Neuronal stem cell (in vitro differentiated cells): Measurements from ENCODE around the gene NACA2.
A peak's percentile ranks its signal among the peaks of the same experiment; 100 is the strongest.
"Not testable (repeated sequence)": the region's sequence is repeated elsewhere in the genome, so short reads cannot be mapped to it uniquely, and the experiment has no call there.

Source experiments
- DNase-seq: peaks from one replicate; pipeline ENCODE4 v3.0.0-alpha.2; 2013; ENCODE audit warnings: low spot score
- H2AFZ ChIP-seq: one replicate; pipeline ENCODE4 v1.6.1; 2013; ENCODE audit warnings: mild to moderate bottlenecking, low read length, inconsistent platforms
- H2AK5ac ChIP-seq: 2 replicates; pipeline ENCODE4 v1.6.1; 2013; ENCODE audit warnings: low read depth, mild to moderate bottlenecking, inconsistent platforms, low read length, moderate library complexity, mixed read lengths
- H2BK120ac ChIP-seq: 2 replicates; pipeline ENCODE4 v1.6.1; 2013; ENCODE audit warnings: low read depth, mild to moderate bottlenecking, inconsistent platforms, low read length, moderate library complexity, mixed read lengths
- H2BK12ac ChIP-seq: one replicate; pipeline ENCODE4 v1.6.1; 2013; ENCODE audit warnings: low read length, inconsistent platforms
- H2BK15ac ChIP-seq: 2 replicates; pipeline ENCODE4 v1.6.1; 2013; ENCODE audit warnings: mild to moderate bottlenecking, low read length, inconsistent platforms, mixed read lengths
- H2BK5ac ChIP-seq: one replicate; pipeline ENCODE4 v1.6.1; 2013; ENCODE audit warnings: inconsistent platforms, mild to moderate bottlenecking, low read length, moderate library complexity
- H3K14ac ChIP-seq: one replicate; pipeline ENCODE4 v1.6.1; 2013; ENCODE audit warnings: low read length, inconsistent platforms
- H3K18ac ChIP-seq: 2 replicates; pipeline ENCODE4 v1.6.1; 2013; ENCODE audit warnings: low read length, inconsistent platforms
- H3K23ac ChIP-seq: 2 replicates; pipeline ENCODE4 v1.6.1; 2013; ENCODE audit warnings: low read depth, mild to moderate bottlenecking, mixed read lengths, low read length, inconsistent platforms; ENCODE audit not compliant: poor library complexity
- H3K27ac ChIP-seq: replicated peaks from 3 replicates; pipeline ENCODE4 v1.5.1; 2013; ENCODE audit warnings: low read length, inconsistent platforms
- H3K27me3 ChIP-seq, 3 experiments: 2 replicates each; pipeline ENCODE4 v1.6.1; 2013; ENCODE audit warnings: low read length in 3 of 3, mild to moderate bottlenecking in 2 of 3, inconsistent platforms in 1 of 3, low read depth in 1 of 3, mixed read lengths in 1 of 3, moderate library complexity in 1 of 3; ENCODE audit not compliant: control insufficient read depth in 3 of 3, insufficient read depth in 3 of 3
- H3K36me3 ChIP-seq, 2 donors: replicated peaks in 1 of 2; 2 replicates each; pipeline ENCODE4 v1.6.1; 2013; ENCODE audit warnings: low read length in 2 of 2; ENCODE audit not compliant: control insufficient read depth in 2 of 2, insufficient read depth in 2 of 2
- H3K4ac ChIP-seq: 2 replicates; pipeline ENCODE4 v1.6.1; 2013; ENCODE audit warnings: inconsistent platforms, mild to moderate bottlenecking, low read length, moderate library complexity
- H3K4me1 ChIP-seq, 2 donors: 1 replicate in 1 of 2; 2 replicates in 1 of 2; pipeline ENCODE4 v1.6.1; 2013; ENCODE audit warnings: low read length in 2 of 2, low read depth in 1 of 2; ENCODE audit not compliant: control insufficient read depth in 2 of 2, insufficient read depth in 1 of 2
- H3K4me2 ChIP-seq: one replicate; pipeline ENCODE4 v1.6.1; 2013; ENCODE audit warnings: mild to moderate bottlenecking, low read length, inconsistent platforms; ENCODE audit not compliant: insufficient read depth, poor library complexity, severe bottlenecking
- H3K4me3 ChIP-seq, 2 donors: 2 replicates each; pipeline ENCODE4 v1.5.1; 2013; ENCODE audit warnings: low read length in 2 of 2, mild to moderate bottlenecking in 2 of 2, inconsistent platforms in 1 of 2, moderate library complexity in 1 of 2
- H3K79me1 ChIP-seq: one replicate; pipeline ENCODE4 v1.6.1; 2013; ENCODE audit warnings: low read depth, mild to moderate bottlenecking, inconsistent platforms, low read length, moderate library complexity
- H3K9ac ChIP-seq: one replicate; pipeline ENCODE4 v1.6.1; 2013; ENCODE audit warnings: mild to moderate bottlenecking, low read depth, low read length, inconsistent platforms; ENCODE audit not compliant: poor library complexity
- H3K9me3 ChIP-seq, 2 donors: replicated peaks in 1 of 2; 2 replicates each; pipeline versions ENCODE3 to v1.6.1; 2013; ENCODE audit warnings: low read length in 2 of 2, mild to moderate bottlenecking in 2 of 2, inconsistent platforms in 1 of 2, low read depth in 1 of 2, mixed read lengths in 1 of 2, moderate library complexity in 1 of 2; ENCODE audit not compliant: control insufficient read depth in 2 of 2, insufficient read depth in 1 of 2
- H4K8ac ChIP-seq: one replicate; pipeline ENCODE4 v1.6.1; 2013; ENCODE audit warnings: low read depth, mild to moderate bottlenecking, inconsistent platforms, low read length, moderate library complexity
- H4K91ac ChIP-seq: one replicate; pipeline ENCODE4 v1.6.1; 2013; ENCODE audit warnings: low read length, low read depth, mild to moderate bottlenecking, inconsistent platforms; ENCODE audit not compliant: poor library complexity
- WGBS, 2 donors: extraction: QIAGEN DNeasy Blood & Tissue Kit; methylation state at CpG; one replicate each; pipeline ENCODE4 v1.1.7; 2013; ENCODE audit warnings: missing lambda C conversion rate in 2 of 2, mixed read lengths in 1 of 2; ENCODE audit not compliant: insufficient read length in 2 of 2, insufficient replicate concordance in 1 of 2; ENCODE audit errors: extremely low coverage in 2 of 2; 5-methylcytosine and 5-hydroxymethylcytosine counted together

Gene NACA2

GRCh38 chr17:61574542-61575351 lies 16.3 kb downstream of the NACA2 start:
- WGBS, 2 donors: no CpG with 5 or more reads among the region's 9 CpGs
- Histone ChIP-seq H2BK12ac (no peak overlapping the region), H2BK120ac (no peak overlapping the region), H3K79me1 (no peaks in the 10 kb centered on the region), H2AFZ (peak overlapping the region; percentile 11), H2BK15ac (no peak overlapping the region), H3K27me3 (peaks cover 0 to 10% (median 0%) of the 10 kb centered on the region in 3 experiments), H3K4me1 (no peaks in the 10 kb centered on the region), H3K14ac (no peak overlapping the region), H3K4ac (no peak overlapping the region), H3K23ac (no peak overlapping the region), H4K8ac (no peak overlapping the region), H2AK5ac (no peak overlapping the region), H3K18ac (no peak overlapping the region), H4K91ac (no peak overlapping the region), H3K36me3 (peaks cover 0 to 2% of the 10 kb centered on the region in 2 donors), H3K27ac (no peak overlapping the region), H3K9ac (no peak overlapping the region), H2BK5ac (no peak overlapping the region), H3K4me3 (no peak overlapping the region), H3K4me2 (no peak overlapping the region), H3K9me3 (peaks cover 2 to 5% of the 10 kb centered on the region in 2 donors)
- DNase-seq: peak; percentile 14

GRCh38 chr17:61572547-61572946 lies 18.5 kb downstream of the NACA2 start:
- not testable (repeated sequence) for H4K91ac ChIP-seq, H2BK15ac ChIP-seq, H3K27ac ChIP-seq, H3K79me1 ChIP-seq, H4K8ac ChIP-seq, H3K18ac ChIP-seq, H2BK12ac ChIP-seq, H3K9me3 ChIP-seq, H3K4me1 ChIP-seq, H3K4me2 ChIP-seq, H3K23ac ChIP-seq, H3K14ac ChIP-seq, H3K36me3 ChIP-seq, H3K9ac ChIP-seq, H3K27me3 ChIP-seq, H2BK5ac ChIP-seq, H3K4me3 ChIP-seq, DNase-seq, H2BK120ac ChIP-seq, H3K4ac ChIP-seq, H2AK5ac ChIP-seq, H2AFZ ChIP-seq
- no CpG with 5 or more reads among the region's 7 CpGs for WGBS, 2 donors

- Histone ChIP-seq H3K4me2 (no peak overlapping the region), H3K4me1 (no peaks in the 10 kb centered on the region), H3K9me3 (peaks cover 2 to 5% of the 10 kb centered on the region in 2 donors), H4K8ac (no peak overlapping the region), H3K36me3 (peaks cover 0 to 2% of the 10 kb centered on the region in 2 donors), H2BK5ac (no peak overlapping the region), H4K91ac (no peak overlapping the region), H3K4ac (no peak overlapping the region), H3K4me3 (no peak overlapping the region), H3K27me3 (no peaks in the 10 kb centered on the region), H2BK120ac (no peak overlapping the region), H3K79me1 (no peaks in the 10 kb centered on the region), H3K14ac (no peak overlapping the region), H3K18ac (no peak overlapping the region), H3K9ac (no peak overlapping the region), H2AK5ac (no peak overlapping the region), H3K27ac (no peak overlapping the region), H2BK12ac (no peak overlapping the region), H2AFZ (no peak overlapping the region), H2BK15ac (no peak overlapping the region), H3K23ac (no peak overlapping the region)
- WGBS, 2 donors: no CpG with 5 or more reads among the region's 1 CpG
- no peak for DNase-seq
Observed at GRCh38 chr17:61571624-61572023, 19.4 kb downstream of the NACA2 start.

- no peak overlapping the region for H2BK12ac ChIP-seq
- H3K4me2 ChIP-seq: no peak overlapping the region
- no peak overlapping the region for H3K18ac ChIP-seq
- no peak overlapping the region for H2BK15ac ChIP-seq
- H3K4me1 ChIP-seq: no peaks in the 10 kb centered on the region
- no peak for DNase-seq
- H4K91ac ChIP-seq: no peak overlapping the region
- no peak overlapping the region for H2AFZ ChIP-seq
- H4K8ac ChIP-seq: no peak overlapping the region
- H2BK120ac ChIP-seq: no peak overlapping the region
- no peak overlapping the region for H3K14ac ChIP-seq
- no peaks in the 10 kb centered on the region for H3K79me1 ChIP-seq
- H3K27me3 ChIP-seq: no peaks in the 10 kb centered on the region
- no peak overlapping the region for H3K23ac ChIP-seq
- H3K27ac ChIP-seq: no peak overlapping the region
- H2AK5ac ChIP-seq: no peak overlapping the region
- no peak overlapping the region for H3K4ac ChIP-seq
- H3K9ac ChIP-seq: no peak overlapping the region
- no peak overlapping the region for H2BK5ac ChIP-seq
- H3K36me3 ChIP-seq: peaks cover 0 to 2% of the 10 kb centered on the region in 2 donors
- H3K9me3 ChIP-seq: peaks cover 2 to 5% of the 10 kb centered on the region in 2 donors
- WGBS, 2 donors: no CpG with 5 or more reads among the region's 1 CpG
- H3K4me3 ChIP-seq: no peak overlapping the region
Observed at GRCh38 chr17:61570118-61570517, 20.9 kb downstream of the NACA2 start.
